HL-60/S4 treated with phorbol 12-myristate 13-acetate at 8.2 ng/mL for 4 days and 3 days (cell line): ENCODE data around the gene MEI1.
"Not testable (repeated sequence)": the region's sequence is repeated elsewhere in the genome, so short reads cannot be mapped to it uniquely, and the experiment has no call there.

Experiments
- in situ Hi-C: fragments of 300-500 bp; cut with MboI; formaldehyde crosslinking; loops from 2 replicates; pipeline ENCODE4 v1.15.0; 2022; ENCODE audit warnings: low sequenced_read_pairs

Gene MEI1, protein sequence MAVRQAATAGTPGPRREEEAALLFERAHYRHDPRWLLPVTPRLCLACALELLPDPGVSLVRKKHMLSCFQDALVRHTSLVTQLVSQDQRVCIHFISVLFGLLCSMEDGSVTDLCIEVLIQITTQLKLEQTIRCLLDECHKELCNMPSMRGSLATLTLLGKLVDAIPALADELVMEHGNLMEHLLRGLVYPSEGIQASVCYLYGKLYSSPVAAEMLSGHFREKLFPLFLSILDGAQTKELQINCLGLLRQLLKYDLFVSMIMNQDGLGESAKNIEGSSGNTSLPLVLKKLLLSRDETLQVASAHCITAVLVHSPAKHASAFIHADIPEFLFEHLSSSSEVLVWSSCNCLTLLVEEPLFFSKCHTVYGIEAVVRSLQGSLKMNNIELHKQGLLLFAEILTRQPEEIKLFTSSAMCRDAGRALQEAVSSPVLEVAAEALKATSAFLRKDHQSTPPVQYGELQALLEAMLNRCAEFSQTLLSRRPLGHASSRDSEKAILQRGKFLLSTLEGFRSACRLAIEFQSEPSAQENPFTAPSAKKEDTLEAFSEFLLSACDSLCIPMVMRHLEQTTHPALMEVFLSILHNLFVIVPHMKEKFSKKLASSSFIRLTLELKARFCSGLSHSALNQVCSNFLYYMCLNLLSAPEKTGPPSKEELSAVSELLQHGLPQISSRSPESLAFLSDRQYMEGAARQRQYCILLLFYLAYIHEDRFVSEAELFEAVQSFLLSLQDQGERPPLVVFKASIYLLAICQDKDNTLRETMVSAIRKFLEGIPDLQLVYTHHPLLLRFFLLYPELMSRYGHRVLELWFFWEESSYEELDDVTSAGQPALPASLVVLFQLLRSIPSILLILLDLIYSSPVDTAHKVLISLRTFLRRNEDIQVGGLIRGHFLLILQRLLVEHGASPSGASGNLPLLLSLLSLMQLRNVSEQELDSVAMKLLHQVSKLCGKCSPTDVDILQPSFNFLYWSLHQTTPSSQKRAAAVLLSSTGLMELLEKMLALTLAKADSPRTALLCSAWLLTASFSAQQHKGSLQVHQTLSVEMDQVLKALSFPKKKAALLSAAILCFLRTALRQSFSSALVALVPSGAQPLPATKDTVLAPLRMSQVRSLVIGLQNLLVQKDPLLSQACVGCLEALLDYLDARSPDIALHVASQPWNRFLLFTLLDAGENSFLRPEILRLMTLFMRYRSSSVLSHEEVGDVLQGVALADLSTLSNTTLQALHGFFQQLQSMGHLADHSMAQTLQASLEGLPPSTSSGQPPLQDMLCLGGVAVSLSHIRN

DNA sequence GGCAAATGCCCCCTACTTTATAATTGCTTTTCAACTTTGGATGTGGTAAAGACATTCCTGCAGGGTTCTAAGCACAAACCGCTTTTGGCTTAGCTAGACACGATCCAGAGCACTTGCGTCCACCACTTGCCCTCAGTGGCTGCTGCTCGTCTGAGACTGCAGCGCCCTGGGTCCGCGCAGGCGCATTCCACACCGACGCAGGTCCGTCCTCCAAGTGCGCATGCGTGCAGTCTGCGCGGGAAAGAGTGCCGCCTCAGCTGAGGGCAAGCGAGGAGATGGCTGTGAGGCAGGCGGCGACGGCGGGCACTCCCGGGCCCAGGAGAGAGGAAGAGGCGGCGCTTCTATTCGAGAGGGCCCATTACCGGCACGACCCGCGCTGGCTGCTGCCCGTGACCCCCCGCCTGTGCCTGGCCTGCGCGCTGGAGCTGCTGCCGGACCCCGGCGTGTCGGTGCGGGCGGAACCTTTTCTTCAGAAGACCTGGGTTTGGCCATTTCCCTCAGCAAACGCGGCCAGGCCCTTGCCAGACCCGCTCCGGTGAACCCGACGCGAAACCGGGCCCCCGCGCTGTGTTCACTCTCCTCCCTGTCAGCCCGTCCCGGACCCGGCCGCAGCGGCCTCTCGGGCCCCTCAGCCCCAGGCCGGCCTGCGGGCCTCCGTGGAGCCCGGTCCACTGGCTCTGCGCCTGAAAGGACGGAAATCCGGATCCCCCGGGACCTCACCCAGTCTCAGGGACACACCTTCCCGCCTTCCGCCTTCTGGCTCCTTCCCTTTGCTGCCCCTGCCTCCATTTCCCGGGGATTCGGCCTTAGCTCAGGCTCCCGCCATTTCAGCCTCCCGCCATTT, at the start of gene MEI1:
Gene MEI1 (plus strand): TSS at position 240 of the 844 bp plus-strand sequence. CDS start 36 bp downstream, at position 276.
- in situ Hi-C loops = loop anchor here (5.0 kb wide), 1 partner anchor 243 kb away; no protein-coding TSS in a partner anchor

DNA sequence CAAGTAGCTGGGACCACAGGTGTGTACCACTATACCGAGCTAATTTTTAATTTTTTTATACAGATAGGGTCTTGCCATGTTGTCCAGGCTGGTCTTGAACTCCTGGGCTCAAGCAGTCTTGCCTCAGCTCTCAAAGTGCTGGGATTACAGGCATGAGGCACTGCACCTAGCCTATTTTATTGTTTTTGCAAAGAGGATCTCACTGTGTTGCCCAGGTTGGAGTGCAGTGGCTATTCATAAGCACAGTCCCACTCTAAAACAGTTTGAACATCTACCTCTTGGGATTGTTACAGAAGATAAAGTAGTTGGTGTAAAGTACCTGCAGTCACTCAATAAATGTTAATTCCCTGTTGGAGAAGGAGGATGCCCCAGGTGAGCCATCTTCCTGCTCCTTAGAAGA, 49.1 kb upstream of the MEI1 start:
- in situ Hi-C loops = no loop called here

DNA sequence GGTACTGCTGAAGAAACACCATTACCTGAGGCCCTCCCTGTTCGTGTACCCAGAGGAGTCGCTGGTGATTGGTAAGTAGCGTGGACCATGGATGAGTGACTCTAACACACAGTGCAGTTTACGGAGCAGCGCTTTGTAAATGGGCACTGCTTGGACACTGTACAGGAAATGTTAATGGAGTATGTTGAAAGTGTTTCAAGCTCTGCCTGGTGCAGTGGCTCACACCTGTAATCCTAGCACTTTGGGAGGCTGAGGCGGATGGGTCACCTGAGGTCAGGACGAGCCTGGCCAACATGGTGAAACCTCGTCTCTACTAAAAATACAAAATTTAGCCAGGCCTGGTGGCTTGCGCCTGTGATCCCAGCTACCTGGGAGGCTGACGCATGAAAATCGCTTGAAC, 48.5 kb upstream of the MEI1 start:
- in situ Hi-C loops = no loop called here

DNA sequence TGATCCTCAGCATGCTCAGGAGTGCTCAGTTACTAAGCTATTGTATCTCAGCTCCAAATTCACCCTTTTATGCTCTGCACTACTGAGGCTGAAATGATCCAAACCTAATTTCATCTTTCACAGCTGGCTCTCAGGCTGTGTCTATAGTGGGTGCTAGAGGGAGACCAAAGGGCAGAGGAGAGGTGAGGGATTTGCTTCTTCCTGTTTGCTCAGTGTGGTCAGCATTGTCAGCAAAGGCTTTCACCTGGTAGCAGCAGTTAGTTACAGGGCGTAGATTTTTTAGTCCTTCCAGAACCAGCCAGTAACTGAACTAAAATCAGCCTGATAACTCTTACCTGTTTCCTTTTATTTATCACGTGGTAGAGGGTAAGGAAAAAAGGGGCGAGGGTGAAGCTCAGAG, 45.0 kb upstream of the MEI1 start:
- in situ Hi-C loops = no loop called here

DNA sequence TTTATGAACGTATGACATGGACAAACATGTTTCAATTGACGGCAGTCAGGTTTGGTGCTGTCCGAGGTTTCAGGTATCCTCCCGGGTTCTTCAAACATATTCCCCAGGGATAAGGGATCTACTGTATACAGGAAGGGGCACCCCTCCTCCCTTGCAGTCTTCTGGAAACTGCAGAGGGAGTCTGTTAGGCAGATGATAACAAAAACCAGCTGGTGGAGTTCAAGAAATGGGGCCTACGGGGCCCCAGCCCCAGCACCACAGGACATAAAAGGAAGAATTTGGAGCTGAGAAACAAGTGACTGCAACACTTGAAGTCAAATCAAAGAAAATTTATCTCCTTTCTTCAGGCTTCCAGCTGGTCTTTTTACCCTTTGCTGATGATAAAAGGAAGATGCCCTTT, 42.7 kb upstream of the MEI1 start:
- in situ Hi-C loops = no loop called here

DNA sequence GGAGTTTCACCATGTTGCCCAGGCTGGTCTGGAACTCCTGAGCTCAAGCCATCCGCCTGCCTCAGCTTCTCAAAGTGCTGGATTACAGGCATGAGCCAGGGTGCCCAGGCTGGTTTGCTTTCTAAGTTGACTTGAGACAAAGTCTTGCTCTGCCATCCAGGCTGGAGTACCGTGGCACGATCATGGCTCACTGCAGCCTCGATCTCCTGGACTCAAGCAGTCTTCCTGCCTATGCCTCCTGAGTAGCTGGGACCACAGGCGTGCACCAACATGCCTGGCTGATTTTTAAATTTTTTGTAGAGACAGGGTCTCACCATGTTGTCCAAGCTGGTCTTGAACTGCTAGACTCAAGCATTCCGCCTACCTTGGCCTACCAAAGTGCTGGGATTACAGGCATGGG, 41.6 kb upstream of the MEI1 start:
- in situ Hi-C loops = no loop called here

DNA sequence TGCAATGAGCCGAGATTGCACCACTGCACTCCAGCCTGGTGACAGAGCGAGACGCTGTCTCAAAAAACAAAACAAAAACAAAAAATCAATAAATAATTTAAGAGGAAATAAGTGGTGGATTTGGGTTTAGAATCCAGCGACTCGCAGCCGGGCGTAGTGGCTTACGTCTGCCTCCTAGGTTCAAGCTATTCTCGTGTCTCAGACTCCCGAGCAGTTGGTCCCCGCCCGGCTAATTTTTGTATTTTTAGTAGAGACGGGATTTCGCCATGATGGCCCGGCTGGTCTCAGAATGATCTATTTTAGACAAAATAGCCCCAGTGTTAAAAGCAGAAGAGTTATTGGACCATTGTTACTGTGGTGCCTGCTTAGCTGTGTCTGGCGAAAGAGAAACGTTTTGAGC, 40.4 kb upstream of the MEI1 start:
- in situ Hi-C loops = no loop called here

DNA sequence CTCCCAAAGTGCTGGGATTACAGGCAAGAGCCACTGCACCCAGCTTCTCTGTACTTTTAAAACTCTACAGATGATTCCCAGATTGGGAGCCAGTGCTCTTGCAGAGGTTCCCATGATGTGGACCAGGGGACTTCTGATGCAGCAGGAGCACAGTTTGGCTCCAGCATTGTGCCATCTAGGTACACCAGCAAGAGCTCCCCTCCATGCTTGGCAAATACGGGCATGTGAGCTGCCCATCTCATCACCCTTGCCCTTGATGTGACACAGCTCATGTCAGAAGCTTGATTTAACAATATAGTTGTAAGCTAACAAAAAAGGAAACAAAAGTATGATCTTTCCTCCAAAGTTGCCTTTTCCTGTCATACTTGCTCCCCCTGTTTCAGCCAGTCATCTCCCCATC, 39.4 kb upstream of the MEI1 start:
- in situ Hi-C loops = no loop called here

DNA sequence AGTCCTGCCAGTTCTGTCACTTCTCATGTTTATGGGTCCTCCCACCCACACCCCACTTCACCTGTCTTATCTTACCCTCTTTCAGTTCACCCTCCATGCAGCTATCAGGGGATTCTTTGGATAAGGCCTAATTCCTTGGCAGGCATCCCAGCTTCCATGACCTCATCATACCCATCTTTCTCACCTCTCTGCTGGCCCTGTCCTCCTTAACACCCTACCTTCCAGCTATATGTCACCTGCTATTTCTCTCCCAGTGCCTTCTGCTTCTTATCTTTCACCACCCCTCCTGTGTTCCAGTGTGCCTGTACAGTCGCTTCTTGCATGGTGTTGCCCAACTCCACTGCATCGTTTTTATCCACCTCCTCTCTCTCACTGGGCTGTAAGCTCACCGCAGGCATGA, 38.9 kb upstream of the MEI1 start:
- in situ Hi-C loops = no loop called here

DNA sequence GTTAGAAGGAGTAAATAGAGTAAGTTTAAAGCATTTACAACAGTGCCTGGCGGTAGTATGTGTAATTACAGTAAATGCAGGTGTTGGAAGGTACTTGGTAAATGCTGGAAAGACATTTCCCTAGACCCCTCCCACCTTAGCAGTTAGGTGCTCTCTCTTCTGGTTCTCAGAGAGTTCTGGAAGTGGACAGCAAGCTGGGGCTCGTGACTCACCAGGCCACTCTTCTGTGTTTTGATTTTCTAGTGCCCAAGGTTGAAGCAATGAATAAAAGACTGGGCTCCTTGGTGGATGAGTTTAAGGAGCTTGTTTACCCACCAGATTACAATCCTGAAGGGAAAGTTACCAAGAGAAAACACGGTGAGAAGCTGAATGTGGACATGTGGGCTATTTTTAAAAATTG, 38.2 kb upstream of the MEI1 start:
- in situ Hi-C loops = no loop called here

DNA sequence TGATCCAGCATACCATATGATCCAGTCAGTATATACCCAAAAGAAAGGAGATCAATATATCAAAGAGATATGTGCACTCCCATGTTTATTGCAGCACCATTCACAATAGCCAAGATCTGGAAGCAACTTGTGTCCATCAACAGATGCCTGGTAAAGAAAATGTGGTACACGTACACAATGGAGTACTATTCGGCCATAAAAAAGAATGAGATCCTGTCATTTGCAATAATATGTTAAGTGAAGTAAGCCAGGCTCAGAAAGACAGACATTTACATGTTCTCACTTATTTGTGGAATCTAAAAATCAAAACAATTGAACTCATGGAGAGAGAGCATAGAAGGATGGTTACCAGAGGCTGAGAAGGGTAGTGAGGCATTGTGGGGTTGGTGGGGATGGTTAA, 37.6 kb upstream of the MEI1 start:
- in situ Hi-C loops = no loop called here

DNA sequence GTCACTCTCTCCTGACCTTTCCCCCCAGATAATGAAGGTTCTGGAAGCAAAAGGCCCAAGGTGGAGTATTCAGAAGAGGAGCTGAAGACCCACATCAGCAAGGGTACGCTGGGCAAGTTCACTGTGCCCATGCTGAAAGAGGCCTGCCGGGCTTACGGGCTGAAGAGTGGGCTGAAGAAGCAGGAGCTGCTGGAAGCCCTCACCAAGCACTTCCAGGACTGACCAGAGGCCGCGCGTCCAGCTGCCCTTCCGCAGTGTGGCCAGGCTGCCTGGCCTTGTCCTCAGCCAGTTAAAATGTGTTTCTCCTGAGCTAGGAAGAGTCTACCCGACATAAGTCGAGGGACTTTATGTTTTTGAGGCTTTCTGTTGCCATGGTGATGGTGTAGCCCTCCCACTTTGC, 35.7 kb upstream of the MEI1 start:
- in situ Hi-C loops = not testable (repeated sequence)

DNA sequence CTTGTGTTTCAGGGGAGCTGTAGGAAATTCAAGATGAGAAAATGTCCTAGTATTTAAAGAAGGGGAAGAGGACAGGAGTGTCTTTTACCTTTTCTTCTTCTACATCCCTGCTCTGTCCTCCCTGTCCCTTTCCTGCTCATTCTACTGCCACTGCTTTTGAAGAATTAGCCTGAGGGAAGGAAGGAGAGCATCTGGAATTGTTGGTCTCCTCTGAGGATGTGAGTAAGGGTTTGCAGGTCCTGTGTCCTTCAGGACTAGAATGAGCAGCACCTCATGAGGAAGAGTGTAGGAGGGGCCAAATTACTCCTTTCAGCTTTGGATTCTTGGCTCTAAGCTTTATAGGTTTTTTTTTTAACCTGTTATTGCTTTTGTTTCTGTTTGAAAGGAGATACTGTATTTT, 34.8 kb upstream of the MEI1 start:
- in situ Hi-C loops = no loop called here

DNA sequence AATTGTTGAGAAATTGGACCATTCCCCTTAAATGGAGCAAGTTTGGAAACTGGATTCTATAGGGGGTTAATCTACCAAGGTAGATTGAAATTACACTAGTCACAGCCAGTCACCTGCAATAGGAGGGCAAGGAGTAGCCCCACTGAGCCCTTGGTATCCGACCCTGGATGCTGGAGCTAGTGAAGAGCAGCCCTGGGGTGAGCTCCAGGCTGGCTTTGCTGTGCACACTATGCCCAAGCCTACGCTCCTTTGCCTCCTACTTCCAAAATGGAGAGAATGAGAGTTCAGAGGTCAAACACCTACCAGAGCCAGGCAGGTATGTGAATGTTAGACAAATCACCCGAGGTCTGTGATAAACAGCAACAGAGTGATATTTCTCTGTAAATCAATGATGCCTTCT, 34.4 kb upstream of the MEI1 start:
- in situ Hi-C loops = no loop called here

DNA sequence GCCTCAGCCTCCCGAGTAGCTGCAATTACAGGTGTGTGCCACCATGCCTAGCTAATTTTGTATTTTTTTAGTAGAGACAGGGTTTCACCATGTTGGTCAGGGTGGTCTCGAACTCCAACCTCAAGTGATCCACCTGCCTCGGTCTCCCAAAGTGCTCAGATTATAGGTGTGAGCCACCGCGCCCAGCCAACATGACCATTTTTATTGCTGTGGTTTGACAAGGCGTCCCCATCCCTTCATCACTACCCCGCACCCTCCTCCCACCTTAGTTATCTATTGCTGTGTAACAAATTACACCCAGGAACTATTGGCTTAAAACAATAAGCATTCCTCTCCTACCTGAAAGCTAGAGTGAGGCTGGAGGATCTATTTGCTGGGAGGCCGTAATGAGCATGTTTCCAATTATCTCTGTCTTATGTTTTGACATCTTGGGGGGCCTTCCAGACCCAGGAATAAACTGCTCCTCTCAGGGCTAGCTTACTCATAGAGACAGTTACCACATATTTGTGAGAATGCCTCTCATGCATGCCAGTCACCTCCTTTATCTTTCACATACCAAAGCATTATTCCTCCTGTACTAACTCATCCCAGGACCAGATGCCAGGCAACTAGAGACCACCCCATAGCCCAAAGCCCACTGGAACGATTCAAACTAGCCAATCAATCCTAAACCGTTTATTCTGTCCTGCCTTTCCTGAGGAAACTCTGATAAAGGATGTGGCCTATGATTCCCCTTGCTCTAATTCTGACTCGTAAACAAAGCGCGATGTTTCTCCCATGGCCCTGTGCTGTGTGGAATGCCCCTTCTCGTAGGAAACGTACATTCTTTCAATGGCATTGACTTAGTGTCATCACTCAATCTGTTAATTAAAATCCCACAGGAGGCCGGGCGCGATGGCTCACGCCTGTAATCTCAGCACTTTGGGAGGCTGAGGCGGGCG, 30.1 kb upstream of the MEI1 start:
- in situ Hi-C loops = no loop called here

DNA sequence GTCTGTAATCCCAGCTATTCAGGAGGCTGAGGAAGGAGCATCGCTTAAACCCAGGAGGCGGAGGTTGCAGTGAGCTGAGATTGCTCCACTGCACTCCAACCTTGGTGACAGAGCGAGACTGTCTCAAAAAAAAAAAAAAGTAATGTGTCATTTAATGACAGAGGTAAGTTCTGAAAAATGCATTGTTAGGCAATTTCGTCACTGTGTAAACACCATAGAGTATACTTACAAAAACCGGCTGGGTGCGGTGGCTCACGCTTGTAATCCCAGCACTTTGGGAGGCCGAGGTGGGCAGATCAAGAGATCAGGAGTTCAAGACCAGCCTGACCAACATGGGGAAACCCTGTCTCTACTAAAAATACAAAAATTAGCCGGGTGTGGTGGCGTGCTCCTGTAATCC, 27.2 kb upstream of the MEI1 start:
- in situ Hi-C loops = not testable (repeated sequence)

DNA sequence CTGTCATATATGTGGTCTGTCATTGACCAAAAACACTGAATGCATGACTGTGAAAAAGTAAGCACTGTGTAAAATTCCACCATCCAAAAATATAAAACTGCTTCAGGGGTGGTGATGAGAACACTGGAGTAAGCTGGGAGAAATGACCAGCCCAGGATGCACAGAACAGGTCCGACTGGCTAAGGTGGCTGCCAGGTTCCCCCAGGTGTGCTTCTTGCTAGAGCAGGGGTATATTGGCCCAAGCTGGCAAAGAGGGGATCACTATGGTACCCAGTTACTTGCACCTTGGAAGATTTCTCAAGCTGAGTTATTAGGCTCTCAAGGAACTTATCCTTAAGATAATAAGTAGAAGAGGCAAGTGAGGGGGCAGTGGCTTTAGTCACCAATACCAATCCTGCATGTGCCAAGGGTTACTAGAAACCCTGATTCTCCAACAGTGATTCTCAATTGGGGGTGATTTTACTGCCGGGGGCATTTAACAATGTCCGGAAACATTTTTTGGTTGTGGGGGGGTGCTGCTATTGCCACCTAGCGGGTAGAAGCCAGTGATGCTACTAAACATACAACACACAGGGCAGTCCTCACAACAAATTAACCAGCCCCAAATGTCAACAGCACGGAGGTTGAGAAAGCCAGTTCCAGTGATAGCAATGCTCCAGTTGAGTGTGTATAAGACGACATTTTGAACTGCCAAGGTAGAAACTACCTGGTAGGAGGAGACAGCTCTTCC, 26.4 kb upstream of the MEI1 start:
- in situ Hi-C loops = no loop called here

DNA sequence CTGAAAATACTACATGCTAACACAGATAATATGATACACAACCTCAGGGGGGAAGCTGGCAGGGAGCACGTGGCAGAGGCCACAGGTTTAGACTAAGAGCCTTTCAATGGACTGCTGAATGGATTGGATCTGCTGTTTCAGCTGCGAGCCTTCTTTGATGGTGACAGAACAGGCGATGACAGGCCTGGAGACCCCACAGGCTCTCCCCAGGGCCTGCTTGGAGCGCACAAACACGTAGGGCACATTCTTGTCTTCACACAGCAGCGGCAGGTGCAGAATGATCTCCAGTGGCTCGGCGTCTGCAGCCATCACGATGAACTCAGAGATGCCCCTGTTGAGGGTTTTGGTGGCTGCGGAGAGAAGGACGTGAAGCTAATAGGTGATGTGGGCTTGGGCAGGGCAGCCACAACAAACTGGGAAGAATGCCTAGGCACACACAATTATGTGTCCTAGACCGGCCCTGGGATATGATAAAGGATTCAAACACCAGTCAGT, 24.4 kb upstream of the MEI1 start:
- in situ Hi-C loops = no loop called here
